GM12878 (cell line): Measurements from ENCODE around the gene VPS18. TPM values are rescaled to one million over a fixed set of nuclear protein-coding genes. Genes with fewer than 3 reads are reported as not detected.
A peak's percentile ranks its signal among the peaks of the same experiment; 100 is the strongest.

Experiments
- ATAC-seq: fragments of 200-7000 bp; cut with Tn5 transposase; 3 replicates; pipeline ENCODE4 v1.9.1; 2020; ENCODE audit warnings: mild to moderate bottlenecking, moderate library complexity
- BruUV-seq: library from RNA; stranded (reverse); fragments of 400-500 nt; replicated peaks from 2 replicates; lab custom pipeline; 2021; lab: Mats Ljungman, UMichigan
- CTCF ChIA-PET: fragments of 300-600 bp; sonication (Branson Sonifier 250); formaldehyde crosslinking; extraction: SDS; loops from one replicate; lab custom pipeline; 2021; ENCODE audit warnings: inconsistent platforms; lab: Yijun Ruan, JAX
- POLR2A ChIA-PET: fragments of 350-600 bp; formaldehyde crosslinking; extraction: SDS; loops from one replicate; lab custom pipeline; 2021; ENCODE audit warnings: inconsistent platforms; lab: Charles Lee
- RAD21 ChIA-PET: fragments of 300-600 bp; sonication (Branson Sonifier 250); formaldehyde crosslinking; loops from one replicate; lab custom pipeline; 2023; ENCODE audit warnings: antibody characterized with exemption; ENCODE audit not compliant: unreplicated experiment; lab: Charles Lee
- SMC1A ChIA-PET: fragments of 300-600 bp; sonication (Branson Sonifier 250); formaldehyde crosslinking; loops from one replicate; lab custom pipeline; 2023; ENCODE audit not compliant: unreplicated experiment, uncharacterized antibody; lab: Charles Lee
- DNase-seq: peaks from one replicate; pipeline ENCODE4 v3.0.0-alpha.2; 2011; ENCODE audit warnings: low read depth, low spot score
- FAIRE-seq: peaks from 3 replicates; lab custom pipeline; 2011; peaks lifted over from hg19 to GRCh38; lab: Jason Lieb, UNC
- H2AFZ ChIP-seq: 2 replicates; pipeline ENCODE4 v1.6.0; 2011; ENCODE audit warnings: low read depth, low read length, control low read depth; ENCODE audit not compliant: control insufficient read depth
- H3K27ac ChIP-seq: 2 replicates; pipeline ENCODE4 v1.5.1; 2011; ENCODE audit warnings: control low read depth; ENCODE audit not compliant: control insufficient read depth, insufficient read depth
- H3K27me3 ChIP-seq, 2 experiments: replicated peaks in 1 of 2; 2 replicates each; pipeline versions ENCODE4 v1.6.0 to v1.6.1; 2011; ENCODE audit warnings: low read length in 1 of 2; ENCODE audit not compliant: control insufficient read depth in 2 of 2, insufficient read depth in 2 of 2
- H3K36me3 ChIP-seq, 2 experiments: 2 replicates each; pipeline ENCODE4 v1.5.1; 2011; ENCODE audit warnings: low read length in 1 of 2; ENCODE audit not compliant: control insufficient read depth in 2 of 2, insufficient read depth in 2 of 2
- H3K4me1 ChIP-seq: 2 replicates; pipeline ENCODE4 v1.6.1; 2011; ENCODE audit warnings: mild to moderate bottlenecking, low read length, moderate library complexity, mixed read lengths; ENCODE audit not compliant: control insufficient read depth, insufficient read depth
- H3K4me2 ChIP-seq: 2 replicates; pipeline ENCODE4 v1.6.0; 2011; ENCODE audit warnings: control low read depth; ENCODE audit not compliant: control insufficient read depth, insufficient read depth
- H3K4me3 ChIP-seq: fragments of 200-600 bp; sonication (generic); 2 replicates; pipeline ENCODE4 v1.5.1; 2016
- H3K79me2 ChIP-seq: 2 replicates; pipeline ENCODE4 v1.6.0; 2011; ENCODE audit warnings: low read length; ENCODE audit not compliant: control insufficient read depth, insufficient read depth
- H3K9ac ChIP-seq: 2 replicates; pipeline ENCODE4 v1.8.0; 2011; ENCODE audit warnings: low read length, control low read depth, mixed read lengths; ENCODE audit not compliant: control insufficient read depth, insufficient read depth
- H3K9me3 ChIP-seq: replicated peaks from 3 replicates; pipeline ENCODE4 v1.5.1; 2011; ENCODE audit warnings: mild to moderate bottlenecking, low read length; ENCODE audit not compliant: control insufficient read depth, insufficient read depth
- H4K20me1 ChIP-seq: 2 replicates; pipeline ENCODE4 v1.6.0; 2011; ENCODE audit not compliant: control insufficient read depth, insufficient read depth
- BCL11A ChIP-seq: IDR thresholded peaks from 2 replicates; pipeline ENCODE4 v1.6.1; 2011; ENCODE audit warnings: low read depth, low read length
- CHD1 ChIP-seq: IDR thresholded peaks from 2 replicates; pipeline ENCODE4 v1.6.1; 2012; ENCODE audit warnings: low read depth, low read length, improper control_type of control experiment
- CREB1 ChIP-seq: IDR thresholded peaks from 2 replicates; pipeline ENCODE4 v1.6.1; 2012; ENCODE audit warnings: low read depth, mild to moderate bottlenecking, inconsistent platforms
- CTCF ChIP-seq, 3 experiments: IDR thresholded peaks in 2 of 3; conservative IDR thresholded peaks in 1 of 3; 2 replicates each; pipeline ENCODE4 v1.5.1; 2011; ENCODE audit warnings: low read depth in 3 of 3, low read length in 3 of 3, mild to moderate bottlenecking in 3 of 3, control low read depth in 2 of 3, moderate library complexity in 2 of 3, inconsistent platforms in 1 of 3, mixed read lengths in 1 of 3; ENCODE audit not compliant: control insufficient read depth in 2 of 3, insufficient read depth in 1 of 3; ENCODE audit errors: extremely low read depth in 1 of 3
- DPF2 ChIP-seq: fragments of 450-650 bp; IDR thresholded peaks from 2 replicates; pipeline ENCODE4 v1.6.1; 2017; ENCODE audit warnings: mild to moderate bottlenecking
- EED ChIP-seq: sonication (generic); IDR thresholded peaks from 2 replicates; pipeline ENCODE4 v1.6.1; 2016; ENCODE audit warnings: antibody characterized with exemption, low read depth
- GATAD2B ChIP-seq: fragments of 450-650 bp; conservative IDR thresholded peaks from 2 replicates; pipeline ENCODE4 v1.6.1; 2017; ENCODE audit warnings: low read depth, mild to moderate bottlenecking, moderate library complexity
- IKZF1 ChIP-seq: fragments of 450-650 bp; conservative IDR thresholded peaks from 2 replicates; pipeline ENCODE4 v1.6.1; 2017; ENCODE audit warnings: antibody characterized with exemption, mild to moderate bottlenecking
- IRF4 ChIP-seq: IDR thresholded peaks from 2 replicates; pipeline ENCODE4 v1.6.1; 2011; ENCODE audit warnings: low read depth, low read length
- KLF5 ChIP-seq: fragments of 450-650 bp; IDR thresholded peaks from 2 replicates; pipeline ENCODE4 v1.6.1; 2014; ENCODE audit warnings: mild to moderate bottlenecking; ENCODE audit not compliant: partially characterized antibody
- NKRF ChIP-seq: fragments of 450-650 bp; conservative IDR thresholded peaks from 2 replicates; pipeline ENCODE4 v1.6.1; 2017; ENCODE audit warnings: mild to moderate bottlenecking, moderate library complexity
- PBX3 ChIP-seq: IDR thresholded peaks from 2 replicates; pipeline ENCODE4 v1.6.1; 2011; ENCODE audit warnings: mild to moderate bottlenecking, low read depth, low read length, moderate library complexity; ENCODE audit not compliant: insufficient replicate concordance
- POLR2A ChIP-seq: IDR thresholded peaks from 2 replicates; pipeline ENCODE4 v1.6.1; 2011; ENCODE audit warnings: low read depth, mild to moderate bottlenecking, low read length
- RAD21 ChIP-seq: IDR thresholded peaks from 2 replicates; pipeline ENCODE4 v1.6.1; 2011; ENCODE audit warnings: mild to moderate bottlenecking, low read depth, low read length, moderate library complexity; ENCODE audit not compliant: insufficient read depth
- SIN3A ChIP-seq: IDR thresholded peaks from 2 replicates; pipeline ENCODE4 v1.6.1; 2012; ENCODE audit warnings: low read depth, low read length, improper control_type of control experiment
- STAT1 ChIP-seq: fragments of 450-650 bp; conservative IDR thresholded peaks from 2 replicates; pipeline ENCODE4 v1.6.1; 2014; ENCODE audit warnings: antibody characterized with exemption, mild to moderate bottlenecking
- TCF3 ChIP-seq: IDR thresholded peaks from 2 replicates; pipeline ENCODE4 v1.6.1; 2012; ENCODE audit warnings: low read depth, mild to moderate bottlenecking, low read length, borderline replicate concordance; ENCODE audit not compliant: insufficient read depth
- ZNF217 ChIP-seq: fragments of 450-650 bp; IDR thresholded peaks from 2 replicates; pipeline ENCODE4 v1.6.1; 2017; ENCODE audit warnings: antibody characterized with exemption, mild to moderate bottlenecking
- WGBS: methylation state at CpG from one replicate; pipeline ENCODE4 v1.1.6; 2016; ENCODE audit warnings: low lambda C conversion rate; ENCODE audit not compliant: insufficient replicate concordance, insufficient coverage; ENCODE audit errors: missing lambda C conversion rate; 5-methylcytosine and 5-hydroxymethylcytosine counted together
- in situ Hi-C: fragments of 300-500 bp; cut with MboI; formaldehyde crosslinking; loops from 9 replicates; pipeline ENCODE4 v1.14.3; 2018; ENCODE audit warnings: mixed read lengths
- intact Hi-C: fragments of 100-400 bp; cut with micrococcal nuclease; formaldehyde crosslinking; loops from one replicate; pipeline ENCODE4 v1.14.2; 2022; ENCODE audit not compliant: unreplicated experiment
- polyA plus RNA-seq, 11 experiments: library from polyadenylated mRNA; depleted of rRNA in 4 of 11; unstranded in 6 of 11; stranded (reverse) in 5 of 11; fragments of >200 nt; fragmentation: Nextera tagmentation in 4 of 11; fragmentation: Illumina TruSeq in 1 of 11; extraction: Ambion mirVana in 4 of 11; extraction: Trizol in 1 of 11; gene quantifications; 1 replicate in 1 of 11; 2 replicates in 10 of 11; pipeline versions ENCODE4 v1.2.1 to v1.2.3, GENCODE V29; 2011 to 2016; ENCODE audit warnings: inconsistent platforms in 2 of 11, missing spikeins in 2 of 11, low read depth in 1 of 11
- total RNA-seq, 4 experiments: library from RNA; depleted of rRNA in 3 of 4; stranded (reverse); fragments of >200 nt in 3 of 4; fragmentation: Illumina TruSeq in 1 of 4; extraction: Trizol in 1 of 4; gene quantifications; 2 replicates each; pipeline versions ENCODE4 v1.2.1 to v1.2.3, GENCODE V29; 2013 to 2021

Gene VPS18
- total and polyA plus RNA-seq, 10 of the 15 experiments (the other 5 are each of a cell fraction or from before 2014, with no cell fraction given): 0.71 to 20.4 (median 10.6) TPM

GRCh38 chr15:40906091-40906990 is 12.1 kb downstream of the VPS18 start:
- in situ Hi-C loops: no loop called here
- TF ChIP-seq CREB1: 0 out of 2 replicates have a peak, but pooled peaks have one; percentile 33
- no peak for TF ChIP-seq CHD1
- peak; percentile 75 for TF ChIP-seq IKZF1
- no peak for TF ChIP-seq KLF5
- TF ChIP-seq GATAD2B: peak; percentile 72; the same call in 1 of the 2 replicates
- no peak for TF ChIP-seq IRF4
- no peak for TF ChIP-seq PBX3
- peak; percentile 77; the same call in 1 of the 2 replicates for TF ChIP-seq STAT1
- TF ChIP-seq RAD21: peak; percentile 66
- TF ChIP-seq ZNF217: 0 out of 2 replicates have a peak, but pooled peaks have one; percentile 43
- 0 out of 2 replicates have a peak, but pooled peaks have one; percentile 11 for TF ChIP-seq NKRF
- TF ChIP-seq CTCF (IDR thresholded peaks at IDR 0.05 in 2 of 3, conservative IDR thresholded peaks at IDR 0.05 in 1 of 3; ENCODE audit: control insufficient read depth in 2 of 3, extremely low read depth in 1 of 3, insufficient read depth in 1 of 3, low read depth in 3 of 3, low read length in 3 of 3): peak; percentile 73 to 90 (median 89)
- no peak for TF ChIP-seq BCL11A
- peak; percentile 27; the same call in 1 of the 2 replicates for TF ChIP-seq DPF2
- TF ChIP-seq POLR2A: peak; percentile 52; the same call in 1 of the 2 replicates
- 0 out of 2 replicates have a peak, but pooled peaks have one; percentile 30 for TF ChIP-seq EED
- peak; percentile 80 for TF ChIP-seq TCF3
- TF ChIP-seq SIN3A: 0 out of 2 replicates have a peak, but pooled peaks have one; percentile 44

More at GRCh38 chr15:40906091-40906990, 12.1 kb downstream of the VPS18 start:
- H3K4me2 ChIP-seq: peak overlapping the region; percentile 91
- CTCF ChIA-PET: interaction anchor here (0.6 to 11.9 kb wide), 31 partner anchors 10 to 426 kb away, joined by 3 to 157 read pairs (median 5); partner anchors contain the start of genes CHP1, DLL4, NUSAP1 and OIP5
- DNase-seq (no peak), ATAC-seq (peak; percentile 91), FAIRE-seq (no peak)
- H3K27ac ChIP-seq: peak overlapping the region; percentile 49
- 9% methylated on average over 30 of the region's 36 CpGs for WGBS
- no peaks in the 10 kb centered on the region for H3K27me3 ChIP-seq
- no TSS peak for BruUV-seq
- SMC1A ChIA-PET: interaction anchor here (0.7 to 6.5 kb wide), 15 partner anchors 8 to 279 kb away, joined by 3 to 49 read pairs (median 4); partner anchors contain the start of gene VPS18
- intact Hi-C loops: loop anchor here (2.0 to 5.0 kb wide), 2 partner anchors 36 to 108 kb away; no protein-coding TSS in a partner anchor
- H3K79me2 ChIP-seq: no peaks in the 10 kb centered on the region; the same call in 1 of the 2 replicates
- H3K36me3 ChIP-seq: peaks cover 11 to 13% of the 10 kb centered on the region in 2 experiments
- H3K4me1 ChIP-seq: peaks cover 24% of the 10 kb centered on the region
- RAD21 ChIA-PET: interaction anchor here (0.8 to 7.0 kb wide), 16 partner anchors 10 to 325 kb away, joined by 3 to 82 read pairs (median 4); partner anchors contain the start of genes CHP1 and VPS18
- H3K4me3 ChIP-seq: peak overlapping the region; percentile 60
- H3K9me3 ChIP-seq: no peaks in the 10 kb centered on the region
- POLR2A ChIA-PET: interaction anchor here (0.6 to 1.9 kb wide), 4 partner anchors 11 to 526 kb away, joined by 3 to 10 read pairs (median 6); no protein-coding TSS in a partner anchor
- peak overlapping the region; percentile 77 for H2AFZ ChIP-seq
- H4K20me1 ChIP-seq: no peaks in the 10 kb centered on the region
- H3K9ac ChIP-seq: peak overlapping the region; percentile 24; the same call in 1 of the 2 replicates
